Glutamatergic neuron (in vitro differentiated cells): ENCODE measurements around the gene STAMBP. TPM values are rescaled to one million over a fixed set of nuclear protein-coding genes. Genes with fewer than 3 reads are reported as not detected.
A peak's percentile ranks its signal among the peaks of the same experiment; 100 is the strongest.

Experiments used
- DNase-seq: peaks from one replicate; pipeline ENCODE4 v3.0.0; 2022
- H3K27ac Mint-ChIP-seq: one replicate; pipeline ENCODE4 v1.8.0; 2020; ENCODE audit warnings: mild to moderate bottlenecking, mixed read lengths, inconsistent platforms; ENCODE audit not compliant: unreplicated experiment
- H3K27me3 Mint-ChIP-seq: one replicate; pipeline ENCODE4 v1.8.0; 2020; ENCODE audit warnings: mild to moderate bottlenecking, moderate library complexity, mixed read lengths, inconsistent platforms; ENCODE audit not compliant: unreplicated experiment
- H3K36me3 Mint-ChIP-seq: one replicate; pipeline ENCODE4 v1.8.0; 2020; ENCODE audit warnings: mild to moderate bottlenecking, mixed read lengths, inconsistent platforms; ENCODE audit not compliant: unreplicated experiment
- H3K4me1 Mint-ChIP-seq: one replicate; pipeline ENCODE4 v1.8.0; 2020; ENCODE audit warnings: mild to moderate bottlenecking, low read depth, mixed read lengths, inconsistent platforms; ENCODE audit not compliant: unreplicated experiment
- H3K4me3 Mint-ChIP-seq: one replicate; pipeline ENCODE4 v1.8.0; 2020; ENCODE audit warnings: mild to moderate bottlenecking, mixed read lengths, inconsistent platforms; ENCODE audit not compliant: unreplicated experiment
- H3K9me3 Mint-ChIP-seq: one replicate; pipeline ENCODE4 v1.8.0; 2020; ENCODE audit warnings: mild to moderate bottlenecking, moderate library complexity, mixed read lengths, inconsistent platforms; ENCODE audit not compliant: unreplicated experiment
- total RNA-seq: library from RNA; stranded (reverse); fragmentation: NEBNext Ultra II Directional; extraction: Animal tissue kit (Norgen Biotek cat#: 25700); gene quantifications from one replicate; pipeline ENCODE4 v1.2.1, GENCODE V29; 2021; ENCODE audit not compliant: unreplicated experiment
- TF ChIP-seq, protein P1 (sequence below): fragments of 200-600 bp; sonication (generic); IDR thresholded peaks from one replicate; pipeline ENCODE4 v1.5.0; 2021; ENCODE audit not compliant: partially characterized antibody, unreplicated experiment

Gene STAMBP
- total RNA-seq, 1 donor from 2014 or later = 48.9 TPM

DNA sequence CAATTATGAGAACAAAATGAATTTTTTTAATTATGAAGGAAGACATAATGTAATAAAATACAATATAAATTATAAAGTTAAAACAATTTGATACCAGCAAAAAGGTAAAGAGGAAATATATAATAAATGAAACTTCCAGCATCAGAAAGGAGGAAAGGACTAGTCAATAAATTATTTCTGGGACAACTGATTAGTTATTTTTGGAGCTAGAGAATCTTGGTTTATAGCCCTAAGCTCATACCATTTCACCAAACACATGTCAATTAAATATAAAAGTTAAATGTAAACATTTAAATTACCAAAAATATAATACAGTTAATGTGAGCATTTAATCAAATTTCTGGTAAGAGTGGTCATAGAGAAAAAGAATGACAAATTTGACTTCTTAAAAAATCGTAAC lies 76.2 kb downstream of the STAMBP start:
- Mint-ChIP-seq H3K36me3 (no peaks in the 10 kb centered on the region), H3K27me3 (peaks cover 3% of the 10 kb centered on the region), H3K4me3 (no peak overlapping the region), H3K4me1 (peaks cover 5% of the 10 kb centered on the region), H3K27ac (no peak overlapping the region), H3K9me3 (peaks cover 2% of the 10 kb centered on the region)
- DNase-seq = no peak
- TF ChIP-seq, protein P1, sequence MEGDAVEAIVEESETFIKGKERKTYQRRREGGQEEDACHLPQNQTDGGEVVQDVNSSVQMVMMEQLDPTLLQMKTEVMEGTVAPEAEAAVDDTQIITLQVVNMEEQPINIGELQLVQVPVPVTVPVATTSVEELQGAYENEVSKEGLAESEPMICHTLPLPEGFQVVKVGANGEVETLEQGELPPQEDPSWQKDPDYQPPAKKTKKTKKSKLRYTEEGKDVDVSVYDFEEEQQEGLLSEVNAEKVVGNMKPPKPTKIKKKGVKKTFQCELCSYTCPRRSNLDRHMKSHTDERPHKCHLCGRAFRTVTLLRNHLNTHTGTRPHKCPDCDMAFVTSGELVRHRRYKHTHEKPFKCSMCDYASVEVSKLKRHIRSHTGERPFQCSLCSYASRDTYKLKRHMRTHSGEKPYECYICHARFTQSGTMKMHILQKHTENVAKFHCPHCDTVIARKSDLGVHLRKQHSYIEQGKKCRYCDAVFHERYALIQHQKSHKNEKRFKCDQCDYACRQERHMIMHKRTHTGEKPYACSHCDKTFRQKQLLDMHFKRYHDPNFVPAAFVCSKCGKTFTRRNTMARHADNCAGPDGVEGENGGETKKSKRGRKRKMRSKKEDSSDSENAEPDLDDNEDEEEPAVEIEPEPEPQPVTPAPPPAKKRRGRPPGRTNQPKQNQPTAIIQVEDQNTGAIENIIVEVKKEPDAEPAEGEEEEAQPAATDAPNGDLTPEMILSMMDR = no peak

- H3K4me3 Mint-ChIP-seq = no peak overlapping the region
- H3K36me3 Mint-ChIP-seq = no peaks in the 10 kb centered on the region
- peak overlapping the region; percentile 31 for H3K27ac Mint-ChIP-seq
- H3K27me3 Mint-ChIP-seq = peaks cover 3% of the 10 kb centered on the region
- peaks cover 3% of the 10 kb centered on the region for H3K4me1 Mint-ChIP-seq
- no peak for DNase-seq
- TF ChIP-seq, protein P1 = no peak
- H3K9me3 Mint-ChIP-seq = no peaks in the 10 kb centered on the region
These were observed 78.2 kb downstream of the STAMBP start for GRCh38 chr2:73906847-73907505.

GRCh38 chr2:73907840-73908452 lies 79.2 kb downstream of the STAMBP start:
- Mint-ChIP-seq H3K4me1 (peaks cover 3% of the 10 kb centered on the region), H3K36me3 (no peaks in the 10 kb centered on the region), H3K27me3 (peaks cover 2% of the 10 kb centered on the region), H3K4me3 (no peak overlapping the region), H3K9me3 (no peaks in the 10 kb centered on the region), H3K27ac (no peak overlapping the region)
- TF ChIP-seq, protein P1 = no peak
- no peak for DNase-seq

- Mint-ChIP-seq H3K27ac (no peak overlapping the region), H3K36me3 (no peaks in the 10 kb centered on the region), H3K27me3 (peaks cover 2% of the 10 kb centered on the region), H3K9me3 (no peaks in the 10 kb centered on the region), H3K4me3 (no peak overlapping the region), H3K4me1 (peaks cover 3% of the 10 kb centered on the region)
- TF ChIP-seq, protein P1 = no peak
- DNase-seq = no peak
These were observed 80.2 kb downstream of the STAMBP start for GRCh38 chr2:73908689-73909652.
